ENCODE results near the gene ERC2.

Gene ERC2

DNA sequence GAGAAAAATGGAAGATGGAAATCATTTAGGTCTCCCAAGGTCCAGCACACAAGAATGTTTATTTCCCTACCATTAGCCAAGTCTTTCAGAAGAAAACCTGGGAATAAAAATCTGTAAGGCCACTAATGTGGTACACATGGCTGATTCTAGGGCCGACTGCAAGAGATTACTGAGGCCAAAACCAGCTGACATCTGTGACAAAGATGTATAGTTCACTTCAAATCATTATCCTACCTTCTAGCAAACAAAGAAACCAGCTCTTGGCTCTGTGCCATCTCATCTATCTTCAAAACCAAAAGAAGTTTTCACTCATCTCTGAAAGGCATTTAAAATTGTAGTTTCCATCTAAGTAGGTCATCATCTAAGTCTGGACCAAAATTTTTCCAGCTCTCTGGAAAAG lies 43.9 kb downstream of the ERC2 start:
- DNase-seq = no peak

- no peak for DNase-seq
These were observed 44.6 kb downstream of the ERC2 start for GRCh38 chr3:56423661-56424099.

- no peak for DNase-seq
These were observed 46.0 kb downstream of the ERC2 start for GRCh38 chr3:56422316-56422715.

DNA sequence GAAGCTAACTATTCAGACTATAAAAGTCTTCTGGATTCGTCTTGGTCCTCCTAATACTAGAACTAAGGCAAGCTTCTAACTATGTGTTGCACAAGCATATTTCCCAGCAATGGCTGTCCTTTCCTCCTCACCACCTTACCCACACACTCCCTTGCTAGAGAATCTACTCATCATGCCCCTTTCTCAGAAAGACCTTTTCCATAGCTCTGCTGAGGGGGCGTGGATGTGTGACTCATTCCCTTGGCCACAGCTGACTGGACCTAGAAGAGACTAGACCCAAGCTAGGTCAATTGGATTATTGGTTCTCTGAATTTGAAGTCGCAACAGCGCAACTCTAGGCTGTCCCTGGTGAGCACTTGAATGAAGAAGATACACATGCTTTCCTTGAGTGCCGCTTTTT lies 47.1 kb downstream of the ERC2 start:
- DNase-seq = no peak

GRCh38 chr3:56415652-56416051 lies 52.6 kb downstream of the ERC2 start:
- no peak for DNase-seq

GRCh38 chr3:56413911-56414310 lies 54.4 kb downstream of the ERC2 start:
- no peak for DNase-seq

- DNase-seq = no peak
These were observed 57.1 kb downstream of the ERC2 start for GRCh38 chr3:56411166-56411565.

- DNase-seq = no peak
These were observed 57.7 kb downstream of the ERC2 start for GRCh38 chr3:56410576-56410975.

GRCh38 chr3:56409790-56410189 lies 58.5 kb downstream of the ERC2 start:
- no peak for DNase-seq

DNA sequence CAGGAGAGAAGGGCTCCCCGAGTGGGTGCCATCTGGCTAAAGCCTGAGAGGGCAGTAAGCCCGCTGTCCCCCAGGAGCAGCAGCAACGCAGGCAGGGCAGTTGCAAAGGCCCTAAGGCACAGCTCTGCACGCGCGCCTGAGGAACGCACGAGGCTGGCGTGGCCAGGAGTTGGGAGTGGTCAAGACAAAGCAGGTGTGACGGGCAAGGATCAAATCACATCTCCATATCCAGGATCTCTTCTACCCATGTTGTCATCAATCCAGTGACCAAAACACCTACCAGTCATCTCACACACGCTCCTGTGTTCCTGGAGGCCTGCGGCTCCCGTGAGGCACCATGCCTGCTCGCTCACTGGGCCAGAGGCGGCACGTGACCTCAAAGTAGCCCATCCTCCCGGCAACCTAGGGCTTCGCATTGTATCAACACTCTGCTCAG lies 59.5 kb downstream of the ERC2 start:
- no peak for DNase-seq

DNA sequence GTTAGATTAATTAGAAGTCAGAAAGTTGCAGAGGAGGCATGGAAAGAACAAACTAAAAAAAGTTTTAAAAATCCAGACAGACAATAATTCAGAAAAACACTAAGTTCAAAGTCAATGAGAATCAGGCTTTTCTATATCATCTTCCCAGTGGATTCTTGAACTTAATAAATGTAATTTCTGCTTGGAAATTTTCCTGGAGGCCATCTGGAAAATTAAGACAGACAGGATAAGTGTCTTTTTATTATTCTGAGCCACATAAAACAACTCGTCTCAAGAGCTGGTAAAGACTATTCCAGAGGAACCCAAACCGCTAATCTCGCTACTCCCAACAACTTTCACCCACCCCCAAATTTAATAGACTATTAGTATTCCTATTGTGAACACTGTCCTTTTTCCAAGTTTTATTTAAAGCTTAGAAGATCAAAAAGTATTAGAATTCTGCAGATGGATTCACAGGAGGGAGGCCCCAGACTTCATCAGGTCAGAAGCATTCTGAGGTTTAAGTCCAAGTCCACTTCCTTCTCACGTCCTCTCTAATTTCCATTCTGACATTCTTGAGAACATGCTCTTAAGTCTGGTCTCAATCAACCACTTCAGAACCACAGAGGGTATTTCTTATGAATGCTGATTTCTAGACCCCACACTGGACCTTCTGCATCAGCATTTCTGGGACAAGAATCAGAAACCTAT lies 61.3 kb downstream of the ERC2 start:
- no peak for DNase-seq

DNA sequence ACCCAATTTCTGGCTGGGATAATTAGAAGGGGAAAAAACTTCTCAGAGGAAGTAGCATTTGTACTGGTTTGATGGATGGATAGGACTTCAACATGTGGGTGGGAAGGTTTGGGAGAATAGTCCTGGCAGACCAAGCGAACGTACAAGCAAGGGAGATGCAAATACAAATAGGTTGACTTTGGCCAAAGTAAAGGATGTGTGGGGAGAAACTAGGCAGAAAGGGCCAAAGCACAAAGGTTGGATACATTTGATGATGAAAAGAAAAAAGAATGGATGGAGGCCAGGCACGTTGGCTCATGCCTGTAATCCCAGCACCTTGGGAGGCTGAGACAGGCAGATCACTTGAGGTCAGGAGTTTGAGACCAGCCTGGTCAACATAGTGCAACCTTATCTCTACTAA lies 63.4 kb downstream of the ERC2 start:
- DNase-seq = no peak

GRCh38 chr3:56398659-56399058 lies 69.6 kb downstream of the ERC2 start:
- no peak for DNase-seq

- DNase-seq = no peak
These were observed 70.5 kb downstream of the ERC2 start for GRCh38 chr3:56397798-56398197.

DNA sequence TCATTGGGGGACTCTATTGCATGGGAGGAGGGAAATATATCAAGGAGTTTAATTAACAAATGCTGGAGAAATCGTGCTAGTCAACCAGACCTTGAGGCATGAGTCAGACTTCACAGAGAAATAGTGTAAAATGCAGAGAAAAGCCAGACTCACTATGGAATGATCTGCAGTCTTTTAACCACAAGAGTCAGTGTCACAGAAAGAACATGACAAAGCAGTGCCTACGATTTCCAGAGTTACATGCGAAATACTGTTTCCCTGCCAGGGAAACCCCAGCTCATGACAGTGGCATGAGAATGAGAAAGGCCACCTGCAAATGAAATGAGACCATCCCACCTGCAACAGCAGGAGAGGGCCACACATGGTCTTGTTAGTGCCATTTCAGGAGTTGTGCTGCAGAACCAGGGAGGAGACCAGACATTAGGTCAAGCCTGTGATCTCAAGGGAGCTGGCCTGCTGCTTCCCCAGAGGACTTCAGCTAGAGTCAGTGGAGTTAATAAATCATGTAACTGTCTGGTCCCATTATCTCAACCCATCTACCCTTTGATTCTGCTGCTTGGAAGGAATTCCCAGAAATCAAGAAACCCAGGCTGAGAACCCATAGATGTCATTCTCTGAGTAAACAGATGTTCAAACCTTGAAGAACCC lies 79.0 kb downstream of the ERC2 start:
- DNase-seq = no peak

GRCh38 chr3:56383092-56383491 lies 85.2 kb downstream of the ERC2 start:
- no peak for DNase-seq

GRCh38 chr3:56379723-56380287 lies 88.5 kb downstream of the ERC2 start:
- DNase-seq = no peak

GRCh38 chr3:56375654-56376053 lies 92.6 kb downstream of the ERC2 start:
- DNase-seq = no peak

DNA sequence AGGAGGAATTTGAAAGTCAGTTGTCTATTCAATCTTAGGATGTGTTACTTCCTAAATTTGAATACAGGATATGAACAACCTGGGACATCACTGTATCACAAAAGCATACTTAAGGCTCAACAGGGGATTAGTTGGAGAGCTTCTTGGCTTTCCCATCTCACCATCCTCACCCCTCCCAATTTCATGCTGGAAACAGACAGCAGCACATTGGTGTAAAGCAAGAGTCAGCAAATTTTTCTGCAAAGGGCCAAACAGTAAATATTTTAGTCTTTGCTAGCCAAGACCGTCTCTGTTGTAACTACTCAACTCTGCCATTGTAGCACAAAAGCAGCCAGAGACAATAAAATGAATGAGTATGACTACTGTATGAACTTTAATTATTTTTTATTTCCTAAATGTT lies 94.9 kb downstream of the ERC2 start:
- no peak for DNase-seq

DNA sequence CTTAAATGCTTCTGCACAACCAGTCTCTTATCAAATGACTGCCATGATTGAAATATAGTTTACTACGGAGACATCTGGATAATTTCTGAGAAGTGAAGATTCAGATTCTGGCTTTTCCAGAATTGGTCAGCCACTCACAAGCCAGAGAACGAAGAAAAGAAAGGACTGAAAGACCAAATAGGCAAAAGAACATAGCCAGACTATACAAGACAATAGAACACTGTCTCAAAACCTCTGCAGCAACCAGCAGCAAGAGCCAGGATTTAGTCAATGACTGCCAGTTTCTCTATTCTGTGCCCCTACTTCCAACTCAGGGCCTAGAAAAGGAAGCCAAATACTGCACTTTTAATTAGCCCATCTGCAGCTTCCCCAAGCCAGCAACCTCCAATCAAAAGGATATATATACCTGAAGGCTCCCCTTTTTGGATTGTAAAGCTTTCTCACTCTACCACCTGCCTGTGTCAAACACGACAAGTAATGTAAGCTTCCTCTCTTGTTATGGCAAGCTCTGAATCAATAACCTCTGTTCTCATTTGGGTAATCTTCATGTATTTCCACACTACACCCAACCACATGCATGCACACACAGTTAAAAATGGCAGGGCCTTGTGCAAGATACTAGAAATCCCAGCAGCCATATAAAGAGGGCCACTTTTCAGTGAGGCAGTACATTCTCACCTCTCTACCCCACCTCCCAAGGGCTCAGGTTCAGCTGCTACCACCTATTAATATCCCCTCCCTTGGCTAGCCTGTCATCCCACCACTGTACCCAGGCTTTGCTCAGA lies 97.1 kb downstream of the ERC2 start:
- DNase-seq = no peak

DNA sequence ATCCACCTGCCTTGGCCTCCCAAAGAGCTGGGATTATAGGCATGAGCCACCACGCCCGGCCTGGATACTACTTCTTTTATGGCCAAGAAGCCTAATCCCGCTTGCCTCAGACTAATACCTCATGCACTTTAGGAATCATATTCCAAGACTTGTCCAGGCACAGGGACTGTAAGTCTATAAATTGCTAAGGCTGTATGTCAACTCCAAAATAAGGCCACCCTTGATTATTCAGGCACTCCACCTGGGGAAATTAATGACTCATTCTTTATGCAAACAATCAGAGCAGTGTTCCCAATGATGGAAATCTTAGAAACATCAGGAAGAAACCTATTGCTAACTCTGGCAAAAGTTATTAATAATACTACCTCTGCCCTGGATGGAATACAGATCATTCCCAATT lies 98.4 kb downstream of the ERC2 start:
- DNase-seq = no peak

DNA sequence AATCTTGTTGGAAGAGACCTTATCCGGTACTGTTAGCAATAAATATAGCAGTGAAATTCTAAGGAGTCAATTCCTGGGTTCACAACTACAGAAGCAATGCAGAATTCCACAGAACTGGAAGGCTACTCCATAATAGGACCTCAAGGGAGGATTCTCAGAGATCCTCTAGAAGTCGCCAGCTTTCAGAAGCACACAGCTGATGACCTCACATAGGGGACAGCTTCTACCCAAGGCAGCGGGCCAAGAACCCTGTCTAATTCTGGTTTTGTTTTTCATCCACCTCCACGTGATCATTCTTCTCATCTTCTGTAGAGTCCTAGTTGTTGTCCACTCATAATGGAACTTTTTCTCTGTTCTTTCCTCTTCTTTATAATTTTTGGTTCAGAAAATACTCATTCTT lies 99.4 kb downstream of the ERC2 start:
- DNase-seq = no peak

GRCh38 chr3:56366641-56367162 lies 101.6 kb downstream of the ERC2 start:
- DNase-seq = no peak

Measured in CD4-positive, alpha-beta T cell treated with Interleukin-17A for 1 hour (primary cell).